H1 (cell line): Measurements from ENCODE around the gene LY6G6F.

Experiments used
- CTCF ChIP-seq, 3 experiments: IDR thresholded peaks; 1 replicate in 2 of 3; 2 replicates in 1 of 3; pipeline versions ENCODE4 v1.5.1 to v1.6.1; 2011; ENCODE audit warnings: low read length in 3 of 3, mild to moderate bottlenecking in 3 of 3, inconsistent platforms in 2 of 3, low read depth in 1 of 3, moderate library complexity in 1 of 3; ENCODE audit not compliant: insufficient read depth in 1 of 3; ENCODE audit errors: control extremely low read depth in 1 of 3
- EP300 ChIP-seq, 2 experiments: IDR thresholded peaks; 1 replicate in 1 of 2; 2 replicates in 1 of 2; pipeline ENCODE4 v1.6.1; 2011 to 2012; ENCODE audit warnings: low read depth in 2 of 2, low read length in 2 of 2, mild to moderate bottlenecking in 2 of 2, borderline replicate concordance in 1 of 2, inconsistent platforms in 1 of 2, moderate library complexity in 1 of 2
- JUND ChIP-seq: IDR thresholded peaks from 2 replicates; pipeline ENCODE4 v1.6.1; 2011; ENCODE audit warnings: mild to moderate bottlenecking, improper control_type of control experiment, low read length
- RBBP5 ChIP-seq: IDR thresholded peaks from 2 replicates; pipeline ENCODE4 v1.7.1; 2012; ENCODE audit warnings: low read depth, mild to moderate bottlenecking, inconsistent platforms, low read length, moderate library complexity, borderline replicate concordance
- RFX5 ChIP-seq: IDR thresholded peaks from 2 replicates; pipeline ENCODE4 v1.6.1; 2011; ENCODE audit warnings: low read depth, low read length, improper control_type of control experiment, borderline replicate concordance

GRCh38 chr6:31713991-31714684, 7.5 kb downstream of the LY6G6F start:
- TF ChIP-seq EP300 (IDR thresholded peaks at IDR 0.05; ENCODE audit: borderline replicate concordance in 1 of 2, low read depth in 2 of 2, low read length in 2 of 2), result no peak
- no peak for TF ChIP-seq CTCF (IDR thresholded peaks at IDR 0.05; ENCODE audit: control extremely low read depth in 1 of 3, insufficient read depth in 1 of 3, low read depth in 1 of 3, low read length in 3 of 3)
- no peak for TF ChIP-seq JUND
- no peak for TF ChIP-seq RBBP5
- TF ChIP-seq RFX5, result no peak
